ENCODE results near the gene XDH.

The XDH gene

GRCh38 chr2:31414601-31415241 lies at the start of gene XDH:
Gene XDH (minus strand): TSS chr2:31414742. CDS start chr2:31414666, 76 bp downstream.
- DNase-seq (no peak), ATAC-seq (peak; percentile 52)

GRCh38 chr2:31457651-31458050 lies 43.1 kb upstream of the XDH start:
- DNase-seq (no peak), ATAC-seq (no peak)

DNA sequence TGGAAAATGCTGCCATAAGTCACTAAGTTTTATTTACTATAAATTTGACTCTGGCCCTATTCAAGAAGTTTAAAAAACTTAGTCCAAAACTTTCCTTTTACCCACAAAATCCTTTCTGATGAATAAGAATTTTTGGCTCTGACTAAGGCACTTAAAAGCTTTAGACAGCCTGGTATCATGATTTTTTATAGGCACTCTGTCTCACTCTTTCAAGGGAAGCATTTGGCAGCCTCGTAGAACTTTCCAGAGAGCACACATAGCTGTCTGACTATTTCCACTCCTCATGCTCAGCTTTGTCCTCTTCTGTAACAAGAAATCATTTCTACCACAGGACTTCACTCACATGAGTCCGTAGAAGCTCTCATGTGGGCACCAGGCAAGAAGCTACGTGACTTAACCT lies 32.3 kb upstream of the XDH start:
- DNase-seq (no peak), ATAC-seq (no peak)

DNA sequence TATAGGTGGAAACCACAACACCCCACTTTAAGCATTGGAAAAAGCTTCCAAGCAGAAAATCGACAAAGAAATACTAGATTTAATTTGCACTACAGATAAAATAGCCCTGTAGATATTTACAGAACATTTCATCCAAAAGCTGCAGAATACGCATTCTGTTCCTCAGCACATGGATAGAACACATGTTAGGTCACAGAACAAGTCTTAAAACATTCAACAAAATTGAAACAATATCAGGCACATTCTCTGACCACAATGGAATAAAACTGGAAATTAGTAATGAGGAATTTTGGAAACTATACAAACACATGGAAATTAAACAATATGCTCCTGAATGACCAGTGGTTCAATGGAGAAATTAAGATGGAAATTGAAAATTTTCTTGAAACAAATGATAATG lies 27.8 kb upstream of the XDH start:
- ATAC-seq (no peak), DNase-seq (no peak)

DNA sequence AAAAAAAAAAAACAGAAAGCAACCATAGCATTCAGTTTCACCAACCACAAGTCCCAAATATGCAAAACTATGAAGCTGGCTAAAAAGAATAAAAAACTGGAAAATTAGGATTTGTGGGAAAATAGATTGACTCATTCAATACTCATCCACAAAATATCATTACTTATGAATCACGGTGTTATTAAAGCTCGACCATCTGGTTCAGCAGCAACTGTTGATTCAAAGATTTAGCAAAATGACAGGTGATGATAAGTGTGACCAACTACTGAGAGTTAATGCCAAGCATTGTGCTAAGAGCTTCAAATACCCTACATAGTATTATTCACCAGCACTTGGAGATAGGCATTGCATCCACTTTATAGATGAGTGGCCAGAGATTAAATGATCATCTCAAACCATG lies 26.2 kb upstream of the XDH start:
- DNase-seq (no peak), ATAC-seq (no peak)

DNA sequence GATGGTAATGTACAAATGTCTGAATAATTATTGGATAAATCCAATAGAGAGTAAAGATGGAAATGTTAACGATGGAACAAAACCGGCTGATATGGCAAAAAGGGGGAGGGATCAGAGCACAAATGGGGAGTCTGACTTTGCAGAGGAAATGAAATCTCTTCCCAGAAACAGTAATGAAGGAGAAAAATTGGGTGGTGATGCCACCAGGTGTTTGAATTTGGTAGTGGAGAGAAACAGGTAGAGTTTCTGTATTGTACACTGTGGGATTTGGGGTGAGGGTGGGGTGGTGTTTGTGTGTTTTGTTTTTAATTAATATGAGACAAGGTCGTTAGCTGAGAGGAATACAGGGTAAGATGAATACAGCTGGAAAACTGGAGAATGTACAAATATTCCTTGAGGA lies 20.4 kb upstream of the XDH start:
- no peak for ATAC-seq
- no peak for DNase-seq

- ATAC-seq (no peak), DNase-seq (no peak)
These were observed 19.0 kb upstream of the XDH start for GRCh38 chr2:31433541-31433940.

DNA sequence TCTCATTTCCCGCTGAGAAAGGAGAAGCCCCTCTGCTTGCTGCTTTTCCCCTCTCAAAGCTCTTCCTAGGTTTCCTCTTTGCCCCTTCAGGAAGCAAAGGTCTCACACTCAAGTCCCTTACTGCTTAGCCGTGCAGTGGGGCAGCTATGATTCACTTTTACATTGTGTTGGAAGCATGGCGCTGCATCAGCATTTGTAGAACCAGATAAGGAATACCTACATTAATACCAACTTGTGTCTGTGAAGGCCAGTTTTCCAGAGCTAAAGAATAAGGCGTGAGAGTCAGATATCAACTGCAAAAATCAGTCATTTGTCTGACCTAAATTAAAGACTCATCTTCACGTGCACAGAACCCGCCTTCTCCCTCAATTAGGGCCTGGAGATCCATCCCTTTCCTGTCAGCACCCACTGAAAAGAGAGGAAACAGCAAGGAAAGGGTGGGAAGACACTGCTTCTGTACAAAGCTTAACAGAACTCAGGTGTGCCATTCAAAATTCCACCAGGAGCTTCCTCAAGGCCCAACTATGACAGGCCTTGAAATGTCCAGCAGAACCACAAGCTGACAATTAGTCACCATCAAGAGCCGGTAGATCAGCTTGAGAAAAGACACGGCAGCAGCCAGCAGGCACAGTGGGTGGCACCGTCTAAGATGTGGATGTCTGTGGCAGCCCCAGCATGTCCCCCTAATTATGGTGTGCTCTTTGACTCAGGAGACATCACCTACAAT lies 16.1 kb upstream of the XDH start:
- DNase-seq (no peak), ATAC-seq (no peak)

- ATAC-seq: no peak
- peak; percentile 30 for DNase-seq
These were observed 15.4 kb upstream of the XDH start for GRCh38 chr2:31429759-31430438.

- DNase-seq (no peak), ATAC-seq (no peak)
These were observed 14.5 kb upstream of the XDH start for GRCh38 chr2:31429040-31429439.

GRCh38 chr2:31428001-31428418 lies 13.5 kb upstream of the XDH start:
- ATAC-seq: no peak
- DNase-seq: no peak

DNA sequence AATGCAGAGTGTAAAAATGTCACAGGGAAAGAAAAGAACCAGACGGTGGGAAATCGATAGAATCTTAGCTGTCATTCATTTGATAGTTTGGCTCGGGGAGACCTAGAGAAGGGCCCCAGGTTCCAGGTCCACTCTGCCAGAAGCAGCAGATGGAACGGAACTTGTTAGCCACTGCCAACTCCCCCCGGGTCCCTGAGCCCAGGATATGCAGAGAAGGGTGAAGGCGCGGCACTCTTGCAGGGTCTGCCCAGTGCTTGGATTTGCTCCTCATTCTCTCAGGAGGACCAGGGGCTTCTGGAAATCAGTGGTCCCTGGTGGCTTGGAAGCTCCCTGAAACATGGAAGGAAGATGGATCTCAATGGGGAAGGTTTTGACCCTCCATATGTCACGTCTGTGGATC lies 11.6 kb upstream of the XDH start:
- ATAC-seq (no peak), DNase-seq (no peak)

GRCh38 chr2:31421634-31422033 lies 7.1 kb upstream of the XDH start:
- no peak for ATAC-seq

GRCh38 chr2:31420936-31421335 lies 6.4 kb upstream of the XDH start:
- DNase-seq: no peak
- no peak for ATAC-seq

More at GRCh38 chr2:31421634-31422033, 7.1 kb upstream of the XDH start:
- DNase-seq: no peak

DNA sequence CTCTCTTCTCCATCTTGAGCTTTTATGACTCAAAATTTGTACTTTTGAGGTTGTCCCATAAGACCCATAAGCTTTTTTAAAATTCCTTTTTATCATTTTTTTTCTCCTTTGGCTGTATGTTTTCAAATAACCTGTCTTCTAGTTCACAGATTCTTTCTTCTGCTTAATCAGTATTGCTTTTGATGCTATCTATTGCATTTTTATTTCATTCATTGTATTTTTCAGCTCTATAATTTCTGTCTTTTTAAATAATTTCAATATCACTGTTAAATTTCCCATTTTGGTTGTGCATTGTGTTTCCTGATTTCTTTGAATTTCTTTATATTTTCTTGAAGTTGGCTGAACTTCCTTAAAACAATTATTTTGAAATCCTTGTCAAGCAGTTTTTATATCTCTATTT lies 4.8 kb upstream of the XDH start:
- no peak for ATAC-seq
- no peak for DNase-seq

GRCh38 chr2:31415421-31415820 lies 879 bp upstream of the XDH start:
- no peak for ATAC-seq

DNA sequence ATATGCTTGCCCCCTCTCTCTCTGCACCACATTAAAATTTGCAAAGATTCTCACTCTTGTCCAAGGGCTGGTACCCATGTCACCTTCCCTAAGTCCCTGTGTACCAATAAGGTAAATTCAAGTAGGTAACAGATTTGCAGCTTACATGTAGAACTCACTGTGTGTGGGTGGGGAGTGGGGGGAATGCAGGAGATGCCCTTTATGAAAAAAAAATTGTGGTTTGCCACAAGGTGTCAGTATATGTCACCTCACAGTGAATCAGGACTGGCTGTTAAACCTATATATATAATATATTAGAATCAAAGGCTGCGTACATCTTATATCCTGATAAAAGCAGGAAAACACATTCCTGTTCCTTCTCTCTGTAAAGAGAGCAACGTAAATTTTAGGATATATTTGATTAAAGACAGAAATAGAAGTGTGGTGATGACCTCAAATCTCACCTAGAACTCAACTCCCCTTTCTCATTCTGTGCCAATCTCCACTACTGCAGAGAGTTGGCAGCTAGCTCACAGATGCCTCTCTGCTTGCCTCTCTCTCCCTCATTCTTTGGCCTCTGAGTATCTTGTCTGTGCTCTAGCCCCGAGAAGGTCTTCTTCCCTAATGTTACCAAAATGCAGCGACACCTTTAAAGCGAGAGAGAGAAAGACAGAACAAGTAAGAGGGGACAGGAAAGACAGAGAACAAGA lies 536 bp downstream of the XDH start:
- no peak for ATAC-seq
- no peak for DNase-seq

More at GRCh38 chr2:31415421-31415820, 879 bp upstream of the XDH start:
- DNase-seq: no peak

DNA sequence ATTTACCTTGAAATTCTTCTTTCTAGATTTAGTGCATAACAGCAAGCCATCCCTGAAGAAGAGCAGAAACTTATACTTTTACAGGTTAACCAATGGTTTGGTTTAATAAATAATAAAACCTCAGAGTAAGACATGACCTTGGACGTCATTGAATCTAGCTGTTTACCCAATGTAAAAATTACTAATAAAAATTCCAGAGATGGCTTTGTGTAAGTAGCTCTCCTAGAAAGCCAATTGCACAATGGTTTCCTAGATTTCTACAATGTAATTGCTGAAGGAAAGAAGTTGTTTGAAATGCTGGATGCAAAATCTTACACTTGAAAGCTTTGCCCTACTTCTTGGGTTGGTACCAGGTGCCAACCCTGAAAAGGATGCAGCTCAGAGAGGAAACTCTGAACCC lies 1.5 kb downstream of the XDH start:
- DNase-seq: no peak
- ATAC-seq: no peak

DNA sequence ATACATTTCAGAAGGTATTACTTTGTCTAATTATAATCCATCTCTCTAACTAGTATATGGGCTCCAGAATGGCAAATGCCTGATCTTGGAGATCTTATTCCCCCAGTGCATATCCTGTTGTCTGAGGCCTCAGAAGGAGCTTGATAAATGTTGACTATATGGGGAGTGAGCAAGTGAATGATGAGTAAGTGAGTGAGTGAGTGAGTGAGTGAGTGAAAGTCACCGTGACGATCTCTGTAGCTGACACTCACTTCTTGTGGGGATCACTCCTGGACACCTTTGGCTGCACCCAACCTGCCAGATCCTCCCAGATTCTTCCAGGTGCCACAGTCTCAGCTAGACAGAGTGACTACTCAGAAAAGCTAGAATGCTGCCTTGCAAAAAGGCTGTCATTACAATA lies 2.8 kb downstream of the XDH start:
- no peak for ATAC-seq
- no peak for DNase-seq

- no peak for ATAC-seq
- DNase-seq: no peak
These were observed 7.8 kb downstream of the XDH start for GRCh38 chr2:31406593-31407385.

DNA sequence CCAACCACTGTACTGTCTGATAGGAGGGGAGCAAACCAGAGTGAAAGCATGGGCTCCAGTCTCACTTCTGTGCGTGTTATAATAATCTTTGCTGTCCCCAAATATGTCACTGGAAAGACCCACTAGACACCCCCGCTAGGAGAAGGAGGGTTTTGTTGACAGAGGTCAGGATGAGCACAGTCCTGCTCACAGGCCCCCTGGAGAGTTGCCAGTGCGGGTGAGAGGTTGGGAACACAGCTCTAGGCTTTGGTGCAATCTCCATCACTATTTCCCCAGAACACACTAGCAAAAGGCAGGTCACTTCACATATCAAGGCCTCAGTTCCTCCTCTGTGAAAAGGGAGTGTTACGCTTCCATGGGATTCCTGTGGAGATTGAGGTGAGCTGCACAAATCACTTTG lies 9.7 kb downstream of the XDH start:
- no peak for DNase-seq
- no peak for ATAC-seq

GRCh38 chr2:31404302-31404701 lies 10.2 kb downstream of the XDH start:
- no peak for DNase-seq

More at GRCh38 chr2:31404302-31404701, 10.2 kb downstream of the XDH start:
- no peak for ATAC-seq

Data from stimulated activated naive CD8-positive, alpha-beta T cell treated with anti-CD3 and anti-CD28 coated beads, Interleukin-15, Interleukin-2, amounts not matched to agents 100 U/mL and 50 U/mL, for 24 hours (primary cell).